Cardiac muscle cell (in vitro differentiated cells and primary cell): ENCODE data around the gene SLC25A51. TPM values are rescaled to one million over a fixed set of nuclear protein-coding genes. Genes with fewer than 3 reads are reported as not detected.
"Not testable (repeated sequence)": the region's sequence is repeated elsewhere in the genome, so short reads cannot be mapped to it uniquely, and the experiment has no call there.

Source experiments
- DNase-seq, 2 donors: peaks; one replicate each; pipeline versions ENCODE4 v3.0.0 to v3.0.0-alpha.2; 2010 to 2017; ENCODE audit warnings: low read depth in 1 of 2, low spot score in 1 of 2
- H3K27ac ChIP-seq: fragments of 200-600 bp; sonication (generic); 2 replicates; pipeline ENCODE4 v1.5.1; 2016
- H3K27me3 ChIP-seq: fragments of 200-600 bp; sonication (generic); 2 replicates; pipeline ENCODE4 v1.6.0; 2016; ENCODE audit warnings: control low read depth
- H3K36me3 ChIP-seq: fragments of 200-600 bp; sonication (generic); 2 replicates; pipeline ENCODE4 v1.5.1; 2016; ENCODE audit warnings: control low read depth
- H3K4me1 ChIP-seq: fragments of 200-600 bp; sonication (generic); 2 replicates; pipeline ENCODE4 v1.8.1; 2017; ENCODE audit warnings: low read depth, mild to moderate bottlenecking, mixed run types
- H3K4me3 ChIP-seq: fragments of 200-600 bp; sonication (generic); 2 replicates; pipeline ENCODE4 v1.5.1; 2016; ENCODE audit warnings: mild to moderate bottlenecking
- H3K9me3 ChIP-seq: fragments of 200-600 bp; sonication (generic); 2 replicates; pipeline ENCODE4 v1.5.1; 2017; ENCODE audit warnings: low read depth, mild to moderate bottlenecking, control low read depth
- CTCF ChIP-seq: IDR thresholded peaks from 2 replicates; pipeline ENCODE4 v1.5.1; 2012; ENCODE audit warnings: low read depth, mild to moderate bottlenecking, low read length
- polyA plus RNA-seq: library from polyadenylated mRNA; unstranded; fragments of >200 nt; fragmentation: Nextera tagmentation; extraction: Ambion mirVana; gene quantifications from 2 replicates; pipeline ENCODE4 v1.2.1, GENCODE V29; 2016
- total RNA-seq: library from RNA; depleted of rRNA; stranded (reverse); fragments of >200 nt; gene quantifications from 2 replicates; pipeline ENCODE4 v1.2.3, GENCODE V29; 2016

The SLC25A51 gene
- total and polyA plus RNA-seq, 2 experiments from 2014 or later = 14.1 to 21.1 TPM

DNA sequence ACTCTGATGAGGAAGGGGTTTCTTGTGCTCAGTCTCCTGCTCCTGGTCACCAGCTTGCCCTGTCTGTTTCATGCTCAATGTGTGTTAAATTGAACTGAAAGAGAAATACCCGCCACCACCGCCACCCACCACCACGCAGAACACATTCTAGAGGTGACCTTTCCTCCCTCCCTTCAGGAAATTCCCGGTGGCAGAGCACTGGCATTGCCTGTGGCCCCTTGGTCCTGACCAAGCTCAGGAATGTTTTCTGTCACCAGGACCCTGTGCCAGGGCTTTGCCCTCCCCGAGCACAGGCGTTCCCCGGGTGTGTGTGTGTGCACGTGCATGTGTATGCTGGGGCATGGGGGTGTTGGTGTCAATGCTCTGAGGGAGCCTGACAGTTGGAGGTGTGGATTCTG, 10.2 kb upstream of the SLC25A51 start:
- Histone ChIP-seq H3K36me3 (peaks cover 2% of the 10 kb centered on the region), H3K27ac (no peak overlapping the region), H3K4me1 (peaks cover 6% of the 10 kb centered on the region), H3K27me3 (no peaks in the 10 kb centered on the region), H3K4me3 (no peak overlapping the region), H3K9me3 (no peaks in the 10 kb centered on the region)
- DNase-seq = no peak
- no peak for TF ChIP-seq CTCF

- Histone ChIP-seq H3K27ac (peak overlapping the region; percentile 11), H3K27me3 (no peaks in the 10 kb centered on the region), H3K4me1 (peaks cover 6% of the 10 kb centered on the region), H3K36me3 (peaks cover 2% of the 10 kb centered on the region), H3K9me3 (no peaks in the 10 kb centered on the region), H3K4me3 (no peak overlapping the region)
- peak; percentile 74 to 83 for DNase-seq
- TF ChIP-seq CTCF = peak; percentile 95
Observed at GRCh38 chr9:37913480-37914153, 9.7 kb upstream of the SLC25A51 start.

DNA sequence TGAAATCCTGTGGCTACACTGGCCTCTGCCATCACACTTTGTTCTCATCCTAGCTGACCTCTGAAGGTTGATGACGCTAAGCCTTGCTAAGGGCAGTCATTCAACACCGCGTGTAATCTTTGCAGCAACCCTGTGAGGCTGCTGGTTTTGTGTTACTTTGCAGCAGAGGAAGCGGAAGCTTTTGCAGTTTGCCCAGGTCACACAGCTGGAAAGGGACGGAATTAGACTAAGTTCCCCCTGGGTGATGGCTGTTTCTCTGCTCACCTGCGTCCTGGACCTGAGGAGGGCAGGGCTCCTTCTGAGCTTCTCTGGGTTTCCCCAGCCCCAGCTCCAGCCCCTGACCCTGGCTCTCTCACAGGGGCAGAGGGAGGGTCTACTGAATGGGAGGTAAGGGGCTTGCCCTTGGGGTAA, 7.3 kb upstream of the SLC25A51 start:
- DNase-seq = peak; percentile 35 to 55
- no peaks in the 10 kb centered on the region for H3K9me3 ChIP-seq
- peaks cover 12% of the 10 kb centered on the region for H3K4me1 ChIP-seq
- no peaks in the 10 kb centered on the region for H3K36me3 ChIP-seq
- peak overlapping the region; percentile 30 for H3K27ac ChIP-seq
- no peaks in the 10 kb centered on the region for H3K27me3 ChIP-seq
- TF ChIP-seq CTCF = no peak
- H3K4me3 ChIP-seq = no peak overlapping the region

GRCh38 chr9:37910271-37910670, 6.3 kb upstream of the SLC25A51 start:
- no peak for DNase-seq
- peaks cover 12% of the 10 kb centered on the region for H3K4me1 ChIP-seq
- H3K9me3 ChIP-seq = no peaks in the 10 kb centered on the region
- H3K36me3 ChIP-seq = no peaks in the 10 kb centered on the region
- TF ChIP-seq CTCF = no peak
- H3K4me3 ChIP-seq = no peak overlapping the region
- H3K27me3 ChIP-seq = no peaks in the 10 kb centered on the region
- H3K27ac ChIP-seq = no peak overlapping the region

- H3K27ac ChIP-seq, H3K27me3 ChIP-seq: not testable (repeated sequence)
Observed at GRCh38 chr9:37909836-37910235, 5.9 kb upstream of the SLC25A51 start.

GRCh38 chr9:37909326-37909725, 5.4 kb upstream of the SLC25A51 start:
- TF ChIP-seq CTCF = no peak
- DNase-seq = no peak
- peaks cover 12% of the 10 kb centered on the region for H3K4me1 ChIP-seq
- no peak overlapping the region for H3K27ac ChIP-seq
- no peak overlapping the region for H3K4me3 ChIP-seq
- H3K9me3 ChIP-seq = no peaks in the 10 kb centered on the region
- no peaks in the 10 kb centered on the region for H3K36me3 ChIP-seq
- no peaks in the 10 kb centered on the region for H3K27me3 ChIP-seq

More at GRCh38 chr9:37909836-37910235, 5.9 kb upstream of the SLC25A51 start:
- H3K4me1 ChIP-seq = peaks cover 12% of the 10 kb centered on the region
- not testable (repeated sequence) for H3K36me3 ChIP-seq, H3K4me3 ChIP-seq, DNase-seq, H3K9me3 ChIP-seq
